HCT116 (cell line): ENCODE measurements around the gene DYRK2. TPM values are rescaled to one million over a fixed set of nuclear protein-coding genes. Genes with fewer than 3 reads are reported as not detected.

Source experiments
- ATAC-seq: fragments of 200-7000 bp; cut with Tn5 transposase; 2 replicates; pipeline ENCODE4 v1.9.1; 2020; ENCODE audit warnings: mild to moderate bottlenecking, moderate library complexity
- BruUV-seq: library from RNA; stranded (reverse); fragments of 400-500 nt; replicated peaks from 2 replicates; lab custom pipeline; 2021; lab: Mats Ljungman, UMichigan
- CTCF ChIA-PET: fragments of 300-600 bp; sonication (Branson Sonifier 250); formaldehyde crosslinking; loops from one replicate; lab custom pipeline; 2021; ENCODE audit warnings: antibody characterized with exemption; lab: Charles Lee
- POLR2A ChIA-PET: fragments of 300-600, 350-600 bp; sonication (Branson Sonifier 250); formaldehyde crosslinking; loops from one replicate; lab custom pipeline; 2021; ENCODE audit warnings: antibody characterized with exemption; lab: Charles Lee
- RAD21 ChIA-PET, 2 experiments: fragments of 300-600 bp; sonication (Branson Sonifier 250); formaldehyde crosslinking; loops; one replicate each; lab custom pipeline; 2023; ENCODE audit warnings: low total read pairs in 2 of 2; ENCODE audit not compliant: uncharacterized antibody in 2 of 2, unreplicated experiment in 2 of 2, low non-redundant PET in 1 of 2; lab: Charles Lee
- DNase-seq: peaks from one replicate; pipeline ENCODE4 v3.0.0-alpha.2; 2010; ENCODE audit warnings: low read depth, low spot score
- H2AFZ ChIP-seq: fragments of 200-600 bp; shearing (Covaris generic), sonication (generic); 2 replicates; pipeline ENCODE4 v1.6.1; 2017; ENCODE audit warnings: low read depth, mixed run types, mixed read lengths, antibody characterized with exemption, low read length; ENCODE audit not compliant: poor library complexity, severe bottlenecking
- H3K27ac ChIP-seq: 2 replicates; pipeline ENCODE4 v1.5.1; 2012; ENCODE audit warnings: low read depth, low read length
- H3K27me3 ChIP-seq: fragments of 200-600 bp; sonication (generic); 2 replicates; pipeline ENCODE4 v1.6.1; 2016; ENCODE audit warnings: mixed run types, low read length, mixed read lengths; ENCODE audit not compliant: insufficient read depth
- H3K36me3 ChIP-seq, 2 experiments: fragments of 200-500 bp in 1 of 2; fragments of 200-600 bp in 1 of 2; sonication (Bioruptor generic) in 1 of 2; sonication (generic) in 1 of 2; 2 replicates each; pipeline versions ENCODE4 v1.5.1 to v1.6.1; 2014 to 2016; ENCODE audit warnings: low read length in 2 of 2, inconsistent platforms in 1 of 2, mixed read lengths in 1 of 2, mixed run types in 1 of 2; ENCODE audit not compliant: insufficient read depth in 2 of 2, control insufficient read depth in 1 of 2
- H3K4me1 ChIP-seq, 2 experiments: fragments of 200-600 bp in 1 of 2; sonication (generic) in 1 of 2; 2 replicates each; pipeline versions ENCODE4 v1.5.1 to v1.6.1; 2012 to 2017; ENCODE audit warnings: low read length in 2 of 2, inconsistent platforms in 1 of 2, mild to moderate bottlenecking in 1 of 2, mixed read lengths in 1 of 2, mixed run types in 1 of 2, moderate library complexity in 1 of 2; ENCODE audit not compliant: insufficient read depth in 2 of 2, control insufficient read depth in 1 of 2
- H3K4me2 ChIP-seq: fragments of 200-600 bp; sonication (generic); 2 replicates; pipeline ENCODE4 v1.6.1; 2017; ENCODE audit warnings: mixed run types, low read length, mixed read lengths
- H3K4me3 ChIP-seq, 2 experiments: fragments of 200-600 bp in 1 of 2; sonication (generic) in 1 of 2; replicated peaks in 1 of 2; 2 replicates each; pipeline ENCODE4 v1.5.1; 2011 to 2016; ENCODE audit warnings: low read length in 2 of 2, control low read depth in 1 of 2, low read depth in 1 of 2, mild to moderate bottlenecking in 1 of 2, mixed read lengths in 1 of 2, mixed run types in 1 of 2
- H3K79me2 ChIP-seq: fragments of 200-600 bp; sonication (generic); 2 replicates; pipeline ENCODE4 v1.6.1; 2017; ENCODE audit warnings: mild to moderate bottlenecking, mixed run types, low read length, moderate library complexity, mixed read lengths; ENCODE audit not compliant: insufficient read depth
- H3K9ac ChIP-seq: fragments of 200-600 bp; sonication (generic); 2 replicates; pipeline ENCODE4 v1.6.1; 2016; ENCODE audit warnings: low read length, mixed read lengths
- H3K9me2 ChIP-seq: fragments of 200-600 bp; sonication (generic), shearing (Covaris generic); 2 replicates; pipeline ENCODE4 v1.6.1; 2017; ENCODE audit warnings: mixed run types, mild to moderate bottlenecking, moderate library complexity; ENCODE audit not compliant: insufficient read depth
- H3K9me3 ChIP-seq, 2 experiments: fragments of 200-500 bp in 1 of 2; fragments of 200-600 bp in 1 of 2; sonication (Bioruptor generic) in 1 of 2; sonication (generic) in 1 of 2; 2 replicates each; pipeline ENCODE4 v1.6.1; 2014 to 2017; ENCODE audit warnings: low read length in 2 of 2, mixed read lengths in 2 of 2, inconsistent platforms in 1 of 2, low read depth in 1 of 2, mild to moderate bottlenecking in 1 of 2, mixed run types in 1 of 2, moderate library complexity in 1 of 2; ENCODE audit not compliant: control insufficient read depth in 1 of 2, insufficient read depth in 1 of 2
- H4K20me1 ChIP-seq: fragments of 200-600 bp; sonication (generic), shearing (Covaris generic); 2 replicates; pipeline ENCODE4 v1.6.1; 2017; ENCODE audit warnings: mixed run types, mild to moderate bottlenecking, moderate library complexity; ENCODE audit not compliant: insufficient read depth
- CBX3 ChIP-seq: IDR thresholded peaks from 2 replicates; pipeline ENCODE4 v1.6.1; 2012; ENCODE audit warnings: low read depth
- EGR1 ChIP-seq: IDR thresholded peaks from 2 replicates; pipeline ENCODE4 v1.6.1; 2012; ENCODE audit warnings: low read depth
- ELF1 ChIP-seq: IDR thresholded peaks from 2 replicates; pipeline ENCODE4 v1.6.1; 2012; ENCODE audit warnings: low read depth, borderline replicate concordance
- EZH2 ChIP-seq: fragments of 200-600 bp; sonication (generic); IDR thresholded peaks from 2 replicates; pipeline ENCODE4 v1.6.1; 2017; ENCODE audit warnings: antibody characterized with exemption, mixed run types
- EZH2phosphoT487 ChIP-seq: fragments of 200-600 bp; IDR thresholded peaks from 2 replicates; pipeline ENCODE4 v1.6.1; 2018; ENCODE audit warnings: antibody characterized with exemption, borderline replicate concordance
- FOSL1 ChIP-seq: IDR thresholded peaks from 2 replicates; pipeline ENCODE4 v1.6.1; 2012; ENCODE audit warnings: low read depth
- POLR2A ChIP-seq: IDR thresholded peaks from 2 replicates; pipeline ENCODE4 v1.7.0; 2011; ENCODE audit warnings: borderline replicate concordance; ENCODE audit not compliant: insufficient read depth, insufficient read length; ENCODE audit errors: extremely low read depth
- POLR2AphosphoS5 ChIP-seq: IDR thresholded peaks from 2 replicates; pipeline ENCODE4 v1.6.1; 2011; ENCODE audit warnings: mild to moderate bottlenecking, low read depth, low read length, moderate library complexity
- SIN3A ChIP-seq: IDR thresholded peaks from 2 replicates; pipeline ENCODE4 v1.6.1; 2012; ENCODE audit warnings: low read depth
- SP1 ChIP-seq: IDR thresholded peaks from 2 replicates; pipeline ENCODE4 v1.6.1; 2012; ENCODE audit warnings: low read depth
- SRF ChIP-seq: IDR thresholded peaks from 2 replicates; pipeline ENCODE4 v1.6.1; 2012; ENCODE audit warnings: low read depth
- TCF7L2 ChIP-seq: IDR thresholded peaks from 2 replicates; pipeline ENCODE4 v1.7.0; 2011; ENCODE audit warnings: borderline replicate concordance, inconsistent platforms; ENCODE audit not compliant: insufficient read depth, insufficient read length; ENCODE audit errors: extremely low read depth
- YY1 ChIP-seq: IDR thresholded peaks from 2 replicates; pipeline ENCODE4 v1.6.1; 2011; ENCODE audit warnings: low read length, low read depth, moderate library complexity, mild to moderate bottlenecking; ENCODE audit not compliant: insufficient replicate concordance; ENCODE audit errors: extremely low read depth
- ZFX ChIP-seq: fragments of 450-650 bp; IDR thresholded peaks from 2 replicates; pipeline ENCODE4 v1.6.1; 2017
- intact Hi-C: fragments of 100-400 bp; cut with micrococcal nuclease; formaldehyde crosslinking; loops from 2 replicates; pipeline ENCODE4 v1.10.0; 2022
- total RNA-seq: library from RNA; stranded (reverse); gene quantifications from one replicate; pipeline ENCODE4 v1.2.1, GENCODE V29; 2021; ENCODE audit not compliant: unreplicated experiment
- TF ChIP-seq, protein P1 (sequence below): IDR thresholded peaks from 2 replicates; pipeline ENCODE4 v1.6.1; 2012
- TF ChIP-seq, protein P2 (sequence below): IDR thresholded peaks from 2 replicates; pipeline ENCODE4 v1.6.1; 2012
- TF ChIP-seq, protein P3 (sequence below): IDR thresholded peaks from 2 replicates; pipeline ENCODE4 v1.6.1; 2011; ENCODE audit warnings: mild to moderate bottlenecking, low read length, moderate library complexity; ENCODE audit not compliant: insufficient replicate concordance; ENCODE audit errors: extremely low read depth
- TF ChIP-seq, protein P4 (sequence below), 3 experiments: fragments of 200-600 bp in 1 of 3; sonication (generic) in 1 of 3; IDR thresholded peaks in 2 of 3; conservative IDR thresholded peaks in 1 of 3; 2 replicates each; pipeline ENCODE4 v1.5.1; 2012 to 2017; ENCODE audit warnings: low read depth in 2 of 3, low read length in 2 of 3, antibody characterized with exemption in 1 of 3, borderline replicate concordance in 1 of 3, control low read depth in 1 of 3, mild to moderate bottlenecking in 1 of 3, mixed read lengths in 1 of 3, mixed run types in 1 of 3, moderate library complexity in 1 of 3; ENCODE audit not compliant: insufficient read depth in 1 of 3

Gene DYRK2
- total RNA-seq, 1 experiment from 2014 or later = 28.7 TPM

DNA sequence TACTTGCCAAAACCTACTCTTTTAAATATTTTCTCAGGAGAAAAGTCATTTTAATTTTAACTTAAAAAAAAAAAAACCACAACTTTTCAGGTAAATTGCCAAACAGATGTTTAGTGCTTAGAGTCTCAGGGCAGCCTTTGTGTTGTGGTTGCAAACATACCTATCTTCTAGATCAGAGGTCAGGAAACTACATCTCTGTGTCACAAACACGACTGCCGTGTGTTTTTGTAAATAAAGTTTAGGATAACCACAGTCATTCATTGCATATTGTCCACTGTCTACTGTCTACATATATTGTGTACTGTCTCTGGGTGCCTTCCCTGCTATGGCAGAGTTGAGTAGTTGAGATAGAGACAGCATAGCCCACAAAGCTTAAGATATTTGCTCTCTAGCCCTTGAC is 48.9 kb downstream of the DYRK2 start:
- ChIA-PET RAD21 (no interaction called here), POLR2A (no interaction called here)

More for the DNA sequence above, 48.9 kb downstream of the DYRK2 start:
- Histone ChIP-seq H3K9me3 (no peaks in the 10 kb centered on the region), H3K27me3 (no peaks in the 10 kb centered on the region), H3K4me1 (no peaks in the 10 kb centered on the region), H2AFZ (no peak overlapping the region), H3K4me3 (no peak overlapping the region), H4K20me1 (no peaks in the 10 kb centered on the region), H3K9me2 (no peaks in the 10 kb centered on the region), H3K36me3 (no peaks in the 10 kb centered on the region), H3K27ac (no peak overlapping the region), H3K9ac (no peak overlapping the region), H3K79me2 (no peaks in the 10 kb centered on the region), H3K4me2 (no peak overlapping the region)
- ATAC-seq (no peak), DNase-seq (no peak)
- CTCF ChIA-PET = no interaction called here
- no TSS peak for BruUV-seq
- intact Hi-C loops = no loop called here
- no peak for TF ChIP-seq FOSL1
- no peak for TF ChIP-seq YY1
- no peak for TF ChIP-seq POLR2A
- TF ChIP-seq TCF7L2 = no peak
- no peak for TF ChIP-seq CBX3
- TF ChIP-seq ZFX = no peak
- no peak for TF ChIP-seq POLR2AphosphoS5
- TF ChIP-seq, protein P1, sequence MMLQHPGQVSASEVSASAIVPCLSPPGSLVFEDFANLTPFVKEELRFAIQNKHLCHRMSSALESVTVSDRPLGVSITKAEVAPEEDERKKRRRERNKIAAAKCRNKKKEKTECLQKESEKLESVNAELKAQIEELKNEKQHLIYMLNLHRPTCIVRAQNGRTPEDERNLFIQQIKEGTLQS = no peak
- TF ChIP-seq, protein P2, sequence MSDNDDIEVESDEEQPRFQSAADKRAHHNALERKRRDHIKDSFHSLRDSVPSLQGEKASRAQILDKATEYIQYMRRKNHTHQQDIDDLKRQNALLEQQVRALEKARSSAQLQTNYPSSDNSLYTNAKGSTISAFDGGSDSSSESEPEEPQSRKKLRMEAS = no peak
- TF ChIP-seq, protein P3, sequence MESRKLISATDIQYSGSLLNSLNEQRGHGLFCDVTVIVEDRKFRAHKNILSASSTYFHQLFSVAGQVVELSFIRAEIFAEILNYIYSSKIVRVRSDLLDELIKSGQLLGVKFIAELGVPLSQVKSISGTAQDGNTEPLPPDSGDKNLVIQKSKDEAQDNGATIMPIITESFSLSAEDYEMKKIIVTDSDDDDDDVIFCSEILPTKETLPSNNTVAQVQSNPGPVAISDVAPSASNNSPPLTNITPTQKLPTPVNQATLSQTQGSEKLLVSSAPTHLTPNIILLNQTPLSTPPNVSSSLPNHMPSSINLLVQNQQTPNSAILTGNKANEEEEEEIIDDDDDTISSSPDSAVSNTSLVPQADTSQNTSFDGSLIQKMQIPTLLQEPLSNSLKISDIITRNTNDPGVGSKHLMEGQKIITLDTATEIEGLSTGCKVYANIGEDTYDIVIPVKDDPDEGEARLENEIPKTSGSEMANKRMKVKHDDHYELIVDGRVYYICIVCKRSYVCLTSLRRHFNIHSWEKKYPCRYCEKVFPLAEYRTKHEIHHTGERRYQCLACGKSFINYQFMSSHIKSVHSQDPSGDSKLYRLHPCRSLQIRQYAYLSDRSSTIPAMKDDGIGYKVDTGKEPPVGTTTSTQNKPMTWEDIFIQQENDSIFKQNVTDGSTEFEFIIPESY = no peak
- no peak for TF ChIP-seq SRF
- TF ChIP-seq, protein P4, sequence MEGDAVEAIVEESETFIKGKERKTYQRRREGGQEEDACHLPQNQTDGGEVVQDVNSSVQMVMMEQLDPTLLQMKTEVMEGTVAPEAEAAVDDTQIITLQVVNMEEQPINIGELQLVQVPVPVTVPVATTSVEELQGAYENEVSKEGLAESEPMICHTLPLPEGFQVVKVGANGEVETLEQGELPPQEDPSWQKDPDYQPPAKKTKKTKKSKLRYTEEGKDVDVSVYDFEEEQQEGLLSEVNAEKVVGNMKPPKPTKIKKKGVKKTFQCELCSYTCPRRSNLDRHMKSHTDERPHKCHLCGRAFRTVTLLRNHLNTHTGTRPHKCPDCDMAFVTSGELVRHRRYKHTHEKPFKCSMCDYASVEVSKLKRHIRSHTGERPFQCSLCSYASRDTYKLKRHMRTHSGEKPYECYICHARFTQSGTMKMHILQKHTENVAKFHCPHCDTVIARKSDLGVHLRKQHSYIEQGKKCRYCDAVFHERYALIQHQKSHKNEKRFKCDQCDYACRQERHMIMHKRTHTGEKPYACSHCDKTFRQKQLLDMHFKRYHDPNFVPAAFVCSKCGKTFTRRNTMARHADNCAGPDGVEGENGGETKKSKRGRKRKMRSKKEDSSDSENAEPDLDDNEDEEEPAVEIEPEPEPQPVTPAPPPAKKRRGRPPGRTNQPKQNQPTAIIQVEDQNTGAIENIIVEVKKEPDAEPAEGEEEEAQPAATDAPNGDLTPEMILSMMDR (IDR thresholded peaks at IDR 0.05 in 2 of 3, conservative IDR thresholded peaks at IDR 0.05 in 1 of 3; ENCODE audit: borderline replicate concordance in 1 of 3, insufficient read depth in 1 of 3, low read depth in 2 of 3, low read length in 2 of 3) = no peak
- no peak for TF ChIP-seq EZH2
- TF ChIP-seq ELF1 = no peak
- TF ChIP-seq EGR1 = no peak
- TF ChIP-seq SP1 = no peak
- no peak for TF ChIP-seq EZH2phosphoT487
- no peak for TF ChIP-seq SIN3A
